Right kidney (tissue), 1 donor: ENCODE data around the gene OTULINL.
A peak's percentile ranks its signal among the peaks of the same experiment; 100 is the strongest.

Source experiments
- DNase-seq: peaks from one replicate; pipeline ENCODE4 v3.0.0-alpha.2; 2016

OTULINL gene

DNA sequence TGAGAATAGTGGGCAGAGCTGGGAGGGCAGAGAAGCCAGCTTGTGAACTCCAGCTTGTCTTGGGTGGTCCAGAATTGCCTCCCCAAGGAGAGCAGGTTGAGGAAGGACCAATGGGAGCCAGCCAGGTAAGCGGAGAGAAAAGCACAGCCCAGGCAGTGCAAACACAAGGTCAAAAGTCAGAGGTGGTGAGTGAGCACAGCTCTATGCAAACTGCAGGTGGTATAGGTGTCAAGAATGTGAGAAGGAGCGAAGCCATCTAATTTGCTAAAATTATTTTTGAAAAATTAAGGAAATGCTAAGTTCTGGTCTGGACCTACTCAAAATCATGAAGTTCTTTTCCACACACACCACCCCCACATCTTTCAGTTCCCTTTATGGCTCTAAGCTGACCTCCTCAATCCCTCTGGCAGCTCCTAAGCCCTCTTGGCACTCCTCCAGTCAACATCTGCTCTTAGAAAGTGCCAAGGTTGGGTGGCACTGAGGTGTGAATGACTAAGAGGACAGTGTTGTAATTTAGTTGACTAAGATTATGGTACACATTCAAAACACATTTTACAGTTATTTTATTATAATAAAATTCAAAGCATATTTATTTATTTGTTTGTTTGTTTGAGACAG is 6.6 kb upstream of the OTULINL start:
- DNase-seq: no peak

DNA sequence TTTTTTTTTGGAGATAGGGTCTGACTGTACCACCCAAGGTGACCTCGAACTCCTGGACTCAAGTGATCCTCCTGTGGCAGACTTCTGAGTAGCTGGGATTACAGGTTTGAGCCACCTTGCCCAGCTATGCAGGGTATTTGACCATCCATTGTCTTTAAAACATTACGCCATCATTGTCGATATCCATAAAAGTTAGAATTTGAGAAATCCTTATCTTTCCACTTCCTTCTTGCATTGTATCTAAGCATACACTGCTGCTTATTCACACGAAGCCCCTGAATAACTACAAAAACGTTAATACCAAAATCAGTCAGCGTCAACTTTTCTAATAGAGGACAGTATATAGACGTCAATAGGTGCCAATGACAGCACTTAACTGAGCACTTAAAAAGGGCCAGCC is 5.4 kb upstream of the OTULINL start:
- DNase-seq: no peak

DNA sequence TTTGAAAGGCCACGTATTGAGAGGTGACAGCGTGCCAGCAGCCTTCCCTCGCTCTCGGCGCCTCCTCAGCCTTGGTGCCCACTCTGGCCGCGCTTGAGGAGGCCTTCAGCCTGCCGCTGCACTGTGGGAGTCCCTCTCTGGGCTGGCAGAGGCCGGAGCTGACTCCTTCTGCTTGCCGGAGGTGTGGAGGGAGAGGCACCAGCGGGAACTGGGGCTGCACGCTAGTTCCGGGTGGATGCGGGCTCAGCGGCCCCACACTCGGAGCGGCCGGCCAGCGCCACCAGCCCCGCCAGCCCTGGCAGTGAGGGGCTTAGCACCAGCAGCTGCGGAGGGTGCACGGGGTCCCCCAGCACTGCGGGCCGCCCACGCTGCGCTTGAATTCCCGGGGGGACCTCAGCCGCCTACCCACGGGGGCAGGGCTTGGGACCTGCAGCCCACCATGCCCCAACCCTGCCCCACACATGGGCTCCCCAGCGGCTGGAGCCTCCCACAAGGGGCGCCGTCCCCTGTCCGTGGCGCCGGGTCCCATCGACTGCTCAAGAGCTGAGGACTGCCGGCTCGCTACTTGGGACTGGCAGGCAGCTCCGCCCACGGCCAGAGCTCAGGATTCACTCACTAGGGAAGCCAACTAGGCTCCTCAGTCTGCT is 4.4 kb upstream of the OTULINL start:
- no peak for DNase-seq

DNA sequence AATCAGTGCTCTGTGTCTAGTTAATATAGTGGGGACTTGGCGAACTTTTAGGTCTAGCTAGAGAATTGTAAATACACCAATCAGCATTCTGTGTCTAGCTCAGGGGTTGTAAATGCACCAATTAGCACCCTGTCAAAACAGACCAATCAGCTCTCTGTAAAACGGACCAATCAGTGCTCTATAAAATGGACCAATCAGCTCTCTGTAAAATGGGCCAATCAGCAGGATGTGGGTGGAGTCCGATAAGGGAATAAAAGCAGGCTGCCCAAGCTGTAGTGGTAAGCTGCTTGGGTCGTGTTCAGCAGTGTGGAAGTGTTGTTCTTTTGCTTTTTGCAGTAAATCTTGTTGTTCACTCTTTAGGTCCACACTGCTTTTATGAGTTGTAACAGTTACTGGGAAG is 3.6 kb upstream of the OTULINL start:
- no peak for DNase-seq

DNA sequence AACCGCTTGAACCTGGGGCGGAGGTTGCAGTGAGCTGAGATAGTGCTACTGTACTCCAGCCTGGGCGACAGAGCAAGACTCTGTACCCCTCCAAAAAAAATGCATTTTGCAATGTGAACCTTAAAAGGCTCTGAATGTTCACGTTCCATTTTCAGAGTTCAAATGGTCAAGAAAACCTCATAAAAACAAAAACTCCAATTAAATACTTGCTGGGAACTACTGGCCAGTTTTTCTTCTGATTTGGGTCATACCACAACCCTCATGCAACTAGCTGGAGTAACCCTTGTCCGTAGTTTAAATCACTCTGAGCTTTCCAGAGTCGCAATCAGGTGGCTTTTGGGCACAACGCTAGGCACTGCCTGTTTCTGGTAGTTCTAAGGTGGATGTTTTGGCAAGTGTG is 2.3 kb upstream of the OTULINL start:
- DNase-seq: no peak

DNA sequence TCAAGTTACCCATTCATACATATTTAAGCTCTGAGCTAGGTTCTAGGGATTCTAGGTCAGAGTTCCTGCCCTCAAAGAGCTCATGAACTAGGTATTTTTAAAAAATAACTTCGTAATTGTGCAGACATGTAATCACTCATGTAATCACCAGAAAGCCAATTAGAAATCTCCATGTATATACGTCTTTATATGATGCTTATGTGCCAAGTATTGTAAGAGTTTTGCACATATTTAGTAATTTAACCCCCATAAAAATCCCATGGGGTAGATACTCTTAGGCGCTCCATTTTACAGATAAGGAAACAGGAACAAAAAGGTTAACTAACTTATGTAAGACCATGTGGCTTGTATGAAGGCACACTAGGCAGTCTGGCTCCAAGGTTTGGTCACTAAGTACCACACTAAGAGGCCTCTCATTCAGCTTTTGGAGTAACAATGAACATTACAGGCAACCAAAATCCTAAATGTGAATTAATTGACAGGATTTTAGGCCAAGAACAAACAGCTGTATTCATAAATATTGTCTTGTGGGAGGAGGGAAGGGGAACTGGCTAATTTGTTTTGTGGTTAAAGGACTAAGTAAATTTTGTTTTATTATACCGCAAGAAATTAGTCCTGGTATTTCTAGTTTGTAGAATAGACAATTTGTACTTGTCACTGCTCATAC is 1.7 kb upstream of the OTULINL start:
- DNase-seq: no peak

DNA sequence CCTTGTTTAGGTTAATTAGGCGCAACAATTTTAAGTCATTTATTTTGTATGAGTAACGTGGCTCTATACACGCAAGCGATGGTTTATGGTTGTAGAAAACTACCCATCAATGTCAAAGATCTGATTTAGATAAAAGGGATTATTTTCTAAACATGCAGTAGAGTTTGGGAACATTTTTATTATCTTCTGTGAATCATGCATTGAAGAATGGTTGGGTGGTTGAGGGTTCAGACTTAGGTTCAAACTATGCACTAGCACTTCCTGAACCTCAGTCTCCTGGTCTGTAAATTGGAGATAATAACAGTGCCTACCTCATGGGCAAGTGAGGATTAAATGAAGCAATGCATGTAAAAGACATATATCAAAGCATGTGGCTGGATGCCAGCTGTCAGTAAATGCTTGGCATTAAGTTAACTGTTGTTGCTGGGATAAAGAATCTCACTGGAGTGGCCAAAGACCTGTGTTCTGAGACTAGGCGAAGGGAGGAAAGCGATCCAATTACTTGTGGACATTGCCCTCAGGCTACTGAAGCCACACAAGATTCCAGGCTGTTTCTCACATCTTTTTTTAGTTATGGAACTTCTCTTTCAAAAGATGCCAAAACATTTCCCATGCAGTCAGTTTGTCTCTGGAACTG is 1.1 kb upstream of the OTULINL start:
- peak; percentile 9 for DNase-seq

DNA sequence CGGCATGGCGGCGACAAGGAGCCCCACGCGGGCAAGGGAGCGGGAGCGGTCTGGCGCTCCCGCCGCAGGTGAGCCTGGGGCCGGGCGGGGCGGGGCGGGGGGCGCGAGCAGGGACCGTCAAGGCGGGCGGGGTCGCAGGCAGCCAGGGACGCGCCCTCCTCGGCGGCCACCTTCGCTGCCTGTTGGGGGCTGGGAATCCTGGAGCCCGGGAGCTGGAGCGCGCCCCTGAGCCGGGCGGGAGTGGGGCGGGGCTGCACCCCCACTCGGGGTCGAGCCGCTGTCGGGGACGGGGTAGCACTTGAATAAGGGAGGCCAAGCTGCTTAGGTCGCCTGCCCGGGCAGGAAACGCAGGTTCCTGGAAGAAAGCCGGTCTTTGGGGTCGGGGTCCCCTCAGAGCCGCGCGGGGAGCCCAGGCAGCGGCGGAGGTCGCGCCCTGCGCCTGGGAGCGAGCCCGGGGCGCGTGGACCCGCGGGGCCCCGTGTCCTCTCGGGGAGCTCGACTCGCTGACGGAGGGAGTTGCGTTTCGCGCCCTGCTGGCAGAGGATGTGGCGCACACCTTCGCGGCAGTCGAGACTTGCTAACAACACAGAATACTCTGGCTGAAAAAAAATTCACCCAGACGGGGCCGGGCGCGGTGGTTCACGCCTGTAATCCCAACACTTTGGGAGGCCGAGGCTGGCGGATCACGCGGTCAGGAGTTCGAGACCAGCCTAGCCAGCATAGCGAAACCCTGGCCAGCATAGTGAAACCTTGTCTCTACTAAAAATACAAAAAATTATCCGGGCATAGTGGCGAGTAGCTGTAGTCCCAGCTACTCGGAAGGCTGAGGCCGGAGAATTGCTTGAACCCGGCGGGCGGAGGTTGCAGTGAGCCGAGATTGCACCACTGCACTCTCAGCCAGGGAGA is 552 bp downstream of the OTULINL start:
- peak; percentile 78 for DNase-seq

DNA sequence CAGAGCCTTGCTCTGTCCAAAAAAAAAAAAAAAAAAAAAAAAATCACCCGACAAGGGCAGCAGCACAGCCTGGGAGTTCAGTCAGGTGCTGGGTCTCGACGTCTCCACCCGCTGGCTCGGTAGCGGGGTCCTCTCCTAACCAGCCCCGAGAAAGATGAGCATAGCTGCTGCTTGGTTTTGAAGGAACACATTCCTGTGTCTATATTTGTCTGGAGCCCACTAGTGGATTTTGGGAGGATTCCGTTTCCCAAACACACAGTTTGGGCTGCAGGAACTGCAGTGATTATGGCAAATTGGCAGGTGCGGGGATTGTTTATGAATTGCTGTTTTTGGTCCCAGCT is 1.2 kb downstream of the OTULINL start:
- no peak for DNase-seq

DNA sequence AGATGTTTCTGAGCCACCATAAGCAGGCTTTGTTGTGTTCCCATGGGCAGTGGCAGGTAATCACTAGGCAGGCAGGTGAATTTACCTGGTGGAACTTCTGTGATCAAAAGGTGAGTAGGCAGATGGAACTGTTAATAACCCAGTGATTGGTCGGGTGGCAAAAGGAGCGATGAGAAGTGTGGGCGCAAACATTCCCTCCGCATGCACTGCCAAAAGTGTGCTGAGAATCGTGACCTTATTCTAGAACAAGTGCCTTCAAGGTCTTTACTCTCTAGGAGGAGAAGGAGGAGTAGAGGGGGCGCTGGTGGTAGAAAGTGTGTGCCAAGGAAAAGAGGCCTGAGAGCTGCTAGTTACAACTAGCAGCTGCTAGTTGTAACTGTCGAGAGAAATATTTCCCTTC is 3.3 kb downstream of the OTULINL start:
- no peak for DNase-seq

DNA sequence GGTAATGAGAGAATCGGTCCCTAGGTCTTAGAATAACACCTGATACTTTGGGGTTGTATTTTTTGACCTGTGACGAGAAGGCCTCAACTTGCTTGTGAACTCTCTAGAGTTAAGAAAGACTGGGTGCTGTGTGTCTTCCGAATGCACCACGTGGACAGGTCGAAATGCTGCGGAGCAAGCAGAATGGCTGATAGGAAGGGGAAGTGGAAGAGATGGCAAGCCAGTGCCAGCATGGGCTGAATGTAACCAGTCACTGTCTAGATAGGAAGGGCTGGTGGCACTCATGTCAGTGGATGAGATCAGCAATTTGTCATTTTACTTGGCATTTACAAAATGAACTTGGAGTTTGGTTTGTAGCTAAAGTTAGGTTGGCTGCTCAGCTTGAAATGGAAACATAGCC is 5.6 kb downstream of the OTULINL start:
- no peak for DNase-seq

DNA sequence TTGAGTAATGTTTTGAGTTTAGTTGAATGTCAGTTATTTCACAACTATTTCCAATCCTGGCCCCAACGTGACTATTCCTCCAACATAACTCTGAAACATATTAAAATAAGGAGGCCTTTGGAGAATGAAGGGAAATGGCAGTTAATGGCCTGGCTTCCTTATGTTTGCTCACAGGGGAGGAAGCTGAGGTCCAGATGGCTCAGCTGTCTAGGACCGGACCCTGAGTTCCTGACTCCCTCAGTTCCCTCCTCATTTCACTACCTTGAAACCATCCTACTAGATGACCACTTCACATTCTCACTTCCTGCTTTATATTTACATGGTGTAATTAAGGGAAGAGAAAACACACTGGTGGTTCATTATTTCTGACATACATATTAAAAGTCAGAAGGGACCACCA is 6.6 kb downstream of the OTULINL start:
- no peak for DNase-seq

DNA sequence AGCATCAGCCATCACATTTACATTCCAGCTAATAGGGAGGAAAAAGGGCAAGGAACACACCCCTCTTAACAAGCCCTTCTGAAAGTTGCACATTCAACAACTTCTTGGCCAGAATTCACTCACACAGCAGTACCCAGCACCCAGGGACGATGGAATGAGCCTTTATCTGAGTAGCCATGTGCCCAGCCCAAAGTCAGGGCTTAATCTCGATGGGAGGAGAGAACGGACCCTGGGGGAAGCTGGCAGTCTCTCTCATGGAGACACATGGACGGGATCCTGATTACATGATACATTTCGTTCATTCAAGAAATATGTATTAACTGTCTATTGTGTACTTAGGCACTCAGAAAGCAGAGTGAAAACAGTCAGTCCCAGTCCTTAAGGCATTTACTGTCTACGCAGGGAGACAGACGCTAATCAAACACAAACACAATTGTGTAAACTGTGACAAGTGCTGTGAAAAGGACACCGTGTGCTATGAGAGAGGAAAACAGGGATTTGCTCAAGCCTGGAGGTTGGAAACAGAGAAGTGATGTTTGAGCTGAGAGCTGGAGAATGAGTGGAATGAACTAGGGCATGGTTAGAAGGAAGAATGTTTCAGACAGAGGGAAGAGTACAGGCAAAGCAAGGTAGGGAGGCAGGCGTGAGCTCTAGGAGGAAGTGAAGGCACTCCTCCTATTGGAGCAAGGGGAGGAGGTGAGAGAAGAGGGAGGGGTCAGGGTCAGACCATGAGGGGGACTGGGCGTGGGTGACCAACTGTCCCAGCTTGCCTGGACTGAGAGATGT is 7.4 kb downstream of the OTULINL start:
- no peak for DNase-seq

DNA sequence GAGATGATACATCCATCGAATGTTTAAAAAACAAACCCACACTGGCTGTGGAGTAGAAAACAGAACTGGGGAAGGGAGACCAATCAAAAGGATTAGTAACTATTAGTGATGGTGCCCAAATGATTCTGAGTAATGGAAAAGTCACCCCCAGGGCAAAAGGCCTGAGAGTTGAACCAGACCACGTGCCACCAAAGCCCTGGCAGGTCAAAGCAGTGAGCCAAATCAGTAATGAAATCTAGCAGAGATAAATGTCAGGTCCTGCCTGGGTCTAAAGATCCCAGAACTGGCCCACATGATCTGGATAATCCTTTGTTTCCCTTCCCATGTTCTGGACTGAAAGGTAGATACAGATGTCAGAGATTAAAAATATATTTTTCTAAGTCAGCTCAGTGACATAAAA is 9.4 kb downstream of the OTULINL start:
- DNase-seq: no peak

DNA sequence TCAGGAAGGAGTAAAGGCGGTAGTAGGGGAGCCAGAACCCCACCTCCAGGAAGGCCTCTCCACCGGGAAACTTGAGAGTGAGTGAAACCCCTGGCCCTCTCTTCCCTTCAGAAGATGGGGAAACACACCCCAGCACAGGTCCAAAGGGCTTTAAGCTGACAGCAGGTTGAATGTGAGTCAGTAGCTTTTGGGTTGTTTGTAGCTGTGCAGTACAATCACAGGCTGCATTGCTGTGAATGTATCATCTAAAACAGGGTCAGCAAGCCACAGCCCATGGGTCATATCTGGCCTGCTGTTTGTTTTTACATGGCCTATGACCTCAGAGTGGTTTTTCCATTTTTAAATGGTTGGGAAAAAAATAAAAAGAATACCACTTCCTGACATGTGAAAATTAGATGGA is 10.0 kb downstream of the OTULINL start:
- no peak for DNase-seq

DNA sequence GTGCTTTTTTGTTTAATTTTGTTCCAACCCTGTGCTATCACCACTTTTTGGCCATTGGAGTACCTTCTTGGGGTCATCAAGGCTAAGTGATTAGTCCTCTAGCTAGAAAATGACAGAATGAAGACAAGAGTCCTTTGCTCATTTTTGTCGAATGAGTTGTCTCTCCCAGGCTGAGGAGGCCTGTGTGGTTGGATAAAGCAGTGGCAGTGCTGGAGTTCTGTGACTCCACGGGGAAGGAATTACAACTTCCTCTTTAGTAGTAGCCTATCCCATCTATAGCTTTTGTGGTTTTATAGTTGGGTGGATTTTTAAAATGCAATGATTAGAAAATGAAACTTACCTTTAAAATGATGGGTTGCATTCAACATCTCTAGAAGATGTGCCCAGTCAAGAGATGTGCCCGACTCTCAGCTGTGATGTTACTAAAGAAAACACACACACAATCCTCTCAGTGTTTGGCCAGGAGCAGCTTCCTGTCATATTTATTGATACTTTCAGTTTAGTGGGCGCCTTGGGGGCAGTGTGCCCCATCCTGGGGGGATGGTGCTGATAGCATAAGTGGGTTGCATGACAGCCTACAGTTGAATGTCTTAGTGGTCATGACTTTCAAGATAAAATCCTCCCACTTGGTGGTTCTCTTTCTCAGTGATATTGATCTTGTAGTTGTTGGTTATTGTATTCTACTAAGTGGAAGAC is 11.9 kb downstream of the OTULINL start:
- no peak for DNase-seq

DNA sequence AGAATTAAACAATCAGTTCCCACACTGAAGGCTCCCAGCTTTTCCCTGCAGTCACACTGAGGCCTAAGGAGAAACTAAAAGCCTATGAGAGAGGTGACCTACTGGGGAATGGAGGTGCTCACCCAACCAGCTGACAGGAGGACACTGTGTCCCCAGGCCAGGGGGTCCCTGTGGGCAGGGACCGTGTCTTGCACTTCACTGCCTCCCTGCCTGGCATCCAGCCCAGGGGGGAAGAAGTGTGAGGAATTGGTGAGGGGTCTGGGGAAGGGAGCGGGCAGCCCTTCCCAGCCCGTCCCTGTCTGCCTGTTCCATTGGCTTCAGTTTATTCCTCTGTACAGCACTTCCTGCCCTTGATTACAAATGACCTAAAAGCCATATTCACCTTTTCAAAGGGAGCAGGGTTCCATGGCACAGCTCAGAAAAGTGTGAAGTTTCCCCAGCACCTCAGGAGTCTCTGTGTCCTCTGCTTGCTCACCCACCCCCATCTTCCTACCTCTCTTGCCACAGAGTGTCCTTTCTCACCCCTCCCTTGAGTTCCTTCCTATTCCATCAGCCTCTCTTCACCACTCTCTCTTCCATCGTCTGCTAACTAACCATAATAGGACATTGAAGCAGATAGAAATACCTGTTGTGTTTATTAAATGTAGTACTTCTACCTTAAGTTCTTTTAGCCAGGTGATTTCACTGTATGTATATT is 12.9 kb downstream of the OTULINL start:
- no peak for DNase-seq

DNA sequence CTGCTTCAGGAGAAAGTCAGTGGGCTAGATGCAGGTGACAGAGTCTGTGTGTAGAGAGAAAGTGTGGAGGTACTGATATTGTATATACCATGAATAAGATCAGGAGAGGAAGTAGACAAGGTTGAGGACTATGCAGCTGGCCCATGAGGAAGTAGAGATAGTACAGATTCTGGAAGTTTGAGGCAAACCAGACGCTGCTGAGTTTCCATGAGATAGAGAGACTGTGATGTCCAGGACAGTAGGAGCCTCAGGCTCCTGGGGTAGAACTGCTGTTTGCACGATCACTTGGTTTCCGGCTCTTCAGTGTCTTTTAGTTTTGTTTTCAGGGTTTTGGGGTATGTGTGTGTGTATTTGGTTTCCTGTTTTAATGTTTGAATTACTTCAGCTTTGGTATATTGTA is 13.6 kb downstream of the OTULINL start:
- DNase-seq: no peak

DNA sequence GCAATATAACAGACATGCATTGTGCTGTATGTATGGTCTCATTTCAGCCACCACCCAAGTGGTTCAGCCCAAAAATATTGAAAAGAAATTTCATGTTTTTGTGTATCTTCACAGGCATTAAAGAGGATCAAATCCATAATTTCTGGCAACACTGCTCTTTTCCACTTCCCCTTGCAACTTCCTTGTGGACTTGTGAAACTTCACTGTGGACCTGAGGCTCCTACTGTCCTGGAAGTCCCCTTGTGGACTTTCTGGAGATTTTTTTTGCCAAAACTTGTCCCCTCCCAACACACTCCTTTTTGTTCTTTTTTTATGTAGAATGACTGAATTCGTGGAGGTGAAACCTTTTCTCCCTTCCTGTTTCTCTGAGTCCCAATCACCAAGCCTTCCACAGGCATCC is 14.3 kb downstream of the OTULINL start:
- no peak for DNase-seq

DNA sequence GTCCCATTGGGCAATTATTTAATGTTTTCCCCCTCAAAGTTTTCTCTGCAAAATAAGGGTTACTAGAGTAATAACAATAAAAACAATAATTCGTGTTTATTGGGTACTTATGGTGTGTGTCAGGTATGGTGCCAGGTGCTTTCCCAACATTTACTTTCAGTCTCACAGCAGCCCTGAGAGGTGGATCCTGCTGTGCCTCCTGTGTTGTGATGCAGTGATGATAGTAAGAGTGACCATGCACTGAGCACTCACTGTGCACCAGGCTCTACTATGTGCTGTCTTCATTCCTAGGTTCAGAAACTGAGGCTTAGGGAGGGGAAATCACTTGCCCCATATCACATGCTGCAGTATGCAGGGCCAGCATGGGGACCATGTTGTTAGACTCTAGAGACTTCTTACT is 15.5 kb downstream of the OTULINL start:
- no peak for DNase-seq

DNA sequence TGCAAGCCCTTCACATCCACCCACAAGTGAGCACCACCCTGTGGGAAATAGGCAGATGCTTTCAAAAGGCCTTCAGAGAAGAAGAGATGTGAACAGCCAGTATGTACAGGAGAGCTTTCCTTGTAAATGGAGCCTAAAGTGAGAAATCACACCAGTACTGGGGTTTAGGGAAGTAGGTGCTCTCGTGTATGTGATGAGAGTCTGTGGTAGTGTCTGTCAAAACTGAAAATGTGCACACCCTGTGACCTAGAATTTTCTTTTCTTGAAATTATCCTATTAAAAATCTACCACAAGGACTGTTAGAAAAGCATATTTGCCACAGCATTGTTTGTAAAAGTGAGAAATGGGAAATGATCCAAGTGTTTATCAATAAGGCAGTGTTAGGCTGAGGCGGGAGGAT is 16.6 kb downstream of the OTULINL start:
- DNase-seq: no peak
